Gastrocnemius medialis (tissue), 4 donors: ENCODE measurements around the gene STRBP. TPM values are rescaled to one million over a fixed set of nuclear protein-coding genes. Genes with fewer than 3 reads are reported as not detected.

Experiments used
- ATAC-seq, 2 donors: fragments of 150-250 bp; one replicate each; pipeline ENCODE4 v1.9.1; 2016
- DNase-seq, 2 donors: peaks; one replicate each; pipeline ENCODE4 v3.0.0-alpha.2; 2019
- H3K27ac ChIP-seq, 4 donors: fragments of 200-600 bp; sonication (generic); 1 replicate in 1 of 4; 2 replicates in 3 of 4; pipeline ENCODE4 v1.5.1; 2016 to 2018; ENCODE audit warnings: mild to moderate bottlenecking in 2 of 4, moderate library complexity in 1 of 4
- H3K27me3 ChIP-seq, 3 donors: fragments of 200-600 bp; sonication (generic) in 2 of 3; 1 replicate in 1 of 3; 2 replicates in 2 of 3; pipeline versions ENCODE4 v1.5.1 to v1.6.0; 2016 to 2019; ENCODE audit warnings: mild to moderate bottlenecking in 1 of 3, moderate library complexity in 1 of 3
- H3K36me3 ChIP-seq, 2 donors: fragments of 200-600 bp; sonication (generic) in 1 of 2; one replicate each; pipeline ENCODE4 v1.5.1; 2017 to 2018
- H3K4me1 ChIP-seq, 2 donors: fragments of 200-600 bp; sonication (generic) in 1 of 2; one replicate each; pipeline ENCODE4 v1.5.1; 2016 to 2017; ENCODE audit warnings: mild to moderate bottlenecking in 2 of 2
- H3K4me3 ChIP-seq, 4 donors: fragments of 200-600 bp; sonication (generic) in 3 of 4; 1 replicate in 1 of 4; 2 replicates in 3 of 4; pipeline ENCODE4 v1.5.1; 2016 to 2019; ENCODE audit warnings: mild to moderate bottlenecking in 2 of 4
- H3K9me3 ChIP-seq, 3 donors: fragments of 200-600 bp; sonication (generic) in 2 of 3; 1 replicate in 1 of 3; 2 replicates in 2 of 3; pipeline ENCODE4 v1.5.1; 2016 to 2019
- POLR2A ChIP-seq, 2 donors: fragments of 450-650 bp; IDR thresholded peaks; one replicate each; pipeline ENCODE4 v1.6.1; 2017; ENCODE audit warnings: antibody characterized with exemption in 2 of 2, mild to moderate bottlenecking in 2 of 2, moderate library complexity in 2 of 2
- in situ Hi-C, 4 donors: fragments of 200-750 bp; cut with MboI; loops; one replicate each; pipeline versions ENCODE4 v1.15.0 to v1.8.0; 2017; ENCODE audit warnings: low sequenced_read_pairs in 4 of 4
- intact Hi-C: fragments of 100-400 bp; cut with DNase I; formaldehyde crosslinking; loops from one replicate; pipeline ENCODE4 v1.15.1; 2023; ENCODE audit warnings: low total_unique reads
- total RNA-seq, 4 donors: library from RNA; depleted of rRNA; stranded (reverse); fragments of >200 nt; gene quantifications; one replicate each; pipeline versions ENCODE4 v1.1.0 to v1.2.3, GENCODE V29; 2016
- TF ChIP-seq, protein P1 (sequence below), 5 experiments: fragments of 450-650 bp in 3 of 5; fragments of 200-600 bp in 2 of 5; sonication (generic) in 2 of 5; IDR thresholded peaks in 4 of 5; conservative IDR thresholded peaks in 1 of 5; 1 replicate in 4 of 5; 2 replicates in 1 of 5; pipeline ENCODE4 v1.5.1; 2016 to 2019; ENCODE audit warnings: antibody characterized with exemption in 5 of 5, mild to moderate bottlenecking in 3 of 5, moderate library complexity in 3 of 5

STRBP gene
- total RNA-seq, 4 donors from 2014 or later: 5.0 to 25.0 (median 13.2) TPM

- no peak overlapping the region for H3K27ac ChIP-seq
- DNase-seq (no peak), ATAC-seq (no peak)
- intact Hi-C loops (no loop called here), in situ Hi-C loops (no loop called here)
- no peaks in the 10 kb centered on the region for H3K36me3 ChIP-seq
- no peaks in the 10 kb centered on the region for H3K27me3 ChIP-seq
- TF ChIP-seq POLR2A (IDR thresholded peaks at IDR 0.05): no peak
- TF ChIP-seq, protein P1, sequence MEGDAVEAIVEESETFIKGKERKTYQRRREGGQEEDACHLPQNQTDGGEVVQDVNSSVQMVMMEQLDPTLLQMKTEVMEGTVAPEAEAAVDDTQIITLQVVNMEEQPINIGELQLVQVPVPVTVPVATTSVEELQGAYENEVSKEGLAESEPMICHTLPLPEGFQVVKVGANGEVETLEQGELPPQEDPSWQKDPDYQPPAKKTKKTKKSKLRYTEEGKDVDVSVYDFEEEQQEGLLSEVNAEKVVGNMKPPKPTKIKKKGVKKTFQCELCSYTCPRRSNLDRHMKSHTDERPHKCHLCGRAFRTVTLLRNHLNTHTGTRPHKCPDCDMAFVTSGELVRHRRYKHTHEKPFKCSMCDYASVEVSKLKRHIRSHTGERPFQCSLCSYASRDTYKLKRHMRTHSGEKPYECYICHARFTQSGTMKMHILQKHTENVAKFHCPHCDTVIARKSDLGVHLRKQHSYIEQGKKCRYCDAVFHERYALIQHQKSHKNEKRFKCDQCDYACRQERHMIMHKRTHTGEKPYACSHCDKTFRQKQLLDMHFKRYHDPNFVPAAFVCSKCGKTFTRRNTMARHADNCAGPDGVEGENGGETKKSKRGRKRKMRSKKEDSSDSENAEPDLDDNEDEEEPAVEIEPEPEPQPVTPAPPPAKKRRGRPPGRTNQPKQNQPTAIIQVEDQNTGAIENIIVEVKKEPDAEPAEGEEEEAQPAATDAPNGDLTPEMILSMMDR (IDR thresholded peaks at IDR 0.05 in 4 of 5, conservative IDR thresholded peaks at IDR 0.05 in 1 of 5): no peak
- no peaks in the 10 kb centered on the region for H3K4me1 ChIP-seq
- no peaks in the 10 kb centered on the region for H3K9me3 ChIP-seq
- H3K4me3 ChIP-seq: no peak overlapping the region
These were observed 119.3 kb downstream of the STRBP start for GRCh38 chr9:123149067-123149466.

- TF ChIP-seq, protein P1 (IDR thresholded peaks at IDR 0.05 in 4 of 5, conservative IDR thresholded peaks at IDR 0.05 in 1 of 5): no peak
- DNase-seq (no peak), ATAC-seq (no peak)
- no peaks in the 10 kb centered on the region for H3K4me1 ChIP-seq
- H3K27me3 ChIP-seq: no peaks in the 10 kb centered on the region
- in situ Hi-C loops: no loop called here
- H3K9me3 ChIP-seq: no peaks in the 10 kb centered on the region
- H3K36me3 ChIP-seq: no peaks in the 10 kb centered on the region
- intact Hi-C loops: no loop called here
- no peak overlapping the region for H3K27ac ChIP-seq
- H3K4me3 ChIP-seq: no peak overlapping the region
These were observed 130.2 kb downstream of the STRBP start for GRCh38 chr9:123138163-123138562.

GRCh38 chr9:123135430-123135829, 133.0 kb downstream of the STRBP start:
- intact Hi-C loops: no loop called here
- in situ Hi-C loops: no loop called here
- DNase-seq (no peak), ATAC-seq (no peak)
- Histone ChIP-seq H3K36me3 (no peaks in the 10 kb centered on the region), H3K4me3 (no peak overlapping the region), H3K9me3 (no peaks in the 10 kb centered on the region), H3K4me1 (no peaks in the 10 kb centered on the region), H3K27ac (no peak overlapping the region), H3K27me3 (no peaks in the 10 kb centered on the region)
- no peak for TF ChIP-seq POLR2A (IDR thresholded peaks at IDR 0.05)
- TF ChIP-seq, protein P1 (IDR thresholded peaks at IDR 0.05 in 4 of 5, conservative IDR thresholded peaks at IDR 0.05 in 1 of 5): no peak

GRCh38 chr9:123132696-123133095, 135.7 kb downstream of the STRBP start:
- H3K27ac ChIP-seq: no peak overlapping the region
- H3K9me3 ChIP-seq: no peaks in the 10 kb centered on the region
- ATAC-seq (no peak), DNase-seq (no peak)
- no peaks in the 10 kb centered on the region for H3K4me1 ChIP-seq
- no peaks in the 10 kb centered on the region for H3K27me3 ChIP-seq
- intact Hi-C loops (no loop called here), in situ Hi-C loops (no loop called here)
- no peak overlapping the region for H3K4me3 ChIP-seq
- no peaks in the 10 kb centered on the region for H3K36me3 ChIP-seq
- TF ChIP-seq, protein P1 (IDR thresholded peaks at IDR 0.05 in 4 of 5, conservative IDR thresholded peaks at IDR 0.05 in 1 of 5): no peak
- TF ChIP-seq POLR2A (IDR thresholded peaks at IDR 0.05): no peak

GRCh38 chr9:123131993-123132392, 136.4 kb downstream of the STRBP start:
- Histone ChIP-seq H3K4me3 (no peak overlapping the region), H3K4me1 (no peaks in the 10 kb centered on the region), H3K9me3 (no peaks in the 10 kb centered on the region), H3K36me3 (no peaks in the 10 kb centered on the region), H3K27ac (no peak overlapping the region), H3K27me3 (no peaks in the 10 kb centered on the region)
- no peak for DNase-seq
- in situ Hi-C loops: no loop called here
- TF ChIP-seq POLR2A (IDR thresholded peaks at IDR 0.05): no peak
- TF ChIP-seq, protein P1 (IDR thresholded peaks at IDR 0.05 in 4 of 5, conservative IDR thresholded peaks at IDR 0.05 in 1 of 5): no peak
- no peak for ATAC-seq
- intact Hi-C loops: no loop called here
